OCI-LY7 (cell line): ENCODE measurements around the gene LDAH. TPM values are rescaled to one million over a fixed set of nuclear protein-coding genes. Genes with fewer than 3 reads are reported as not detected.

Experiments
- BruUV-seq: library from RNA; stranded (reverse); fragments of 400-500 nt; replicated peaks from 2 replicates; lab custom pipeline; 2021; lab: Mats Ljungman, UMichigan
- CTCF ChIA-PET: fragments of 300-600 bp; sonication (Branson Sonifier 250); formaldehyde crosslinking; loops from one replicate; lab custom pipeline; 2022; ENCODE audit warnings: antibody characterized with exemption; ENCODE audit not compliant: unreplicated experiment; lab: Charles Lee
- POLR2A ChIA-PET: fragments of 300-600 bp; sonication (Branson Sonifier 250); formaldehyde crosslinking; loops from one replicate; lab custom pipeline; 2022; ENCODE audit warnings: antibody characterized with exemption; lab: Charles Lee
- DNase-seq: peaks from one replicate; pipeline ENCODE4 v3.0.0-alpha.2; 2015; ENCODE audit warnings: low spot score
- H2AFZ ChIP-seq: fragments of 200-600 bp; sonication (generic), shearing (Covaris generic); 2 replicates; pipeline ENCODE4 v1.6.1; 2014; ENCODE audit warnings: mild to moderate bottlenecking, antibody characterized with exemption, low read length, moderate library complexity
- H3K27ac ChIP-seq: fragments of 200-600 bp; sonication (generic); 2 replicates; pipeline ENCODE4 v1.5.1; 2014; ENCODE audit warnings: mixed run types, low read depth, mild to moderate bottlenecking, moderate library complexity, low read length, inconsistent platforms; ENCODE audit not compliant: poor library complexity, severe bottlenecking
- H3K36me3 ChIP-seq: fragments of 200-600 bp; sonication (generic); 2 replicates; pipeline ENCODE4 v1.6.1; 2014; ENCODE audit warnings: mild to moderate bottlenecking, antibody characterized with exemption, low read length, moderate library complexity, mixed read lengths; ENCODE audit not compliant: insufficient read depth
- H3K4me1 ChIP-seq: fragments of 200-600 bp; sonication (generic); 2 replicates; pipeline ENCODE4 v1.5.1; 2014; ENCODE audit warnings: mild to moderate bottlenecking, low read length; ENCODE audit not compliant: insufficient read depth, poor library complexity, severe bottlenecking
- H3K4me2 ChIP-seq: fragments of 200-600 bp; sonication (generic); 2 replicates; pipeline ENCODE4 v1.6.1; 2014; ENCODE audit warnings: mild to moderate bottlenecking, low read length
- H3K4me3 ChIP-seq: fragments of 200-600 bp; sonication (generic); 2 replicates; pipeline ENCODE4 v1.5.1; 2014; ENCODE audit warnings: mild to moderate bottlenecking, low read depth, low read length; ENCODE audit not compliant: poor library complexity, severe bottlenecking
- H3K79me2 ChIP-seq: fragments of 200-600 bp; sonication (generic); 2 replicates; pipeline ENCODE4 v1.6.1; 2016; ENCODE audit warnings: low read depth, mild to moderate bottlenecking, low read length, moderate library complexity, mixed read lengths; ENCODE audit not compliant: insufficient read depth
- H3K9me2 ChIP-seq: fragments of 200-600 bp; sonication (generic); 2 replicates; pipeline ENCODE4 v1.6.1; 2016; ENCODE audit warnings: mild to moderate bottlenecking, low read length, mixed read lengths; ENCODE audit not compliant: insufficient read depth
- H3K9me3 ChIP-seq: fragments of 200-600 bp; sonication (generic); 2 replicates; pipeline ENCODE4 v1.6.1; 2014; ENCODE audit warnings: mild to moderate bottlenecking, mixed run types, low read length, mixed read lengths
- H4K20me1 ChIP-seq: fragments of 200-600 bp; sonication (generic); 2 replicates; pipeline ENCODE4 v1.6.1; 2014; ENCODE audit warnings: mild to moderate bottlenecking, antibody characterized with exemption, low read length, moderate library complexity, mixed read lengths; ENCODE audit not compliant: insufficient read depth
- CTCF ChIP-seq: fragments of 200-600 bp; sonication (generic); conservative IDR thresholded peaks from 2 replicates; pipeline ENCODE4 v1.5.1; 2014; ENCODE audit warnings: mild to moderate bottlenecking, antibody characterized with exemption, low read length, moderate library complexity, mixed read lengths
- EZH2phosphoT487 ChIP-seq: fragments of 200-600 bp; sonication (generic); IDR thresholded peaks from 2 replicates; pipeline ENCODE4 v1.6.1; 2018; ENCODE audit warnings: low read depth, borderline replicate concordance, mild to moderate bottlenecking, mixed run types, antibody characterized with exemption, low read length, moderate library complexity, mixed read lengths
- intact Hi-C: fragments of 100-400 bp; cut with micrococcal nuclease; formaldehyde crosslinking; loops from one replicate; pipeline ENCODE4 v1.10.0; 2022; ENCODE audit not compliant: unreplicated experiment
- total RNA-seq, 2 experiments: library from RNA; depleted of rRNA in 1 of 2; stranded (reverse); fragments of >200 nt in 1 of 2; shearing (Covaris generic) in 1 of 2; gene quantifications; 2 replicates each; pipeline ENCODE4 v1.2.3, GENCODE V29; 2014 to 2022

The LDAH gene
- total RNA-seq, 2 experiments from 2014 or later = 21.7 to 38.1 TPM

- no peaks in the 10 kb centered on the region for H3K9me3 ChIP-seq
- TF ChIP-seq CTCF (no peak), EZH2phosphoT487 (no peak)
- no peaks in the 10 kb centered on the region for H3K36me3 ChIP-seq
- peaks cover 15% of the 10 kb centered on the region for H3K4me1 ChIP-seq
- POLR2A ChIA-PET = interaction anchor here (0.9 to 3.6 kb wide), 4 partner anchors 26 to 303 kb away, joined by 3 to 24 read pairs (median 5); no protein-coding TSS in a partner anchor
- H3K27ac ChIP-seq = no peak overlapping the region
- peak overlapping the region; percentile 90; the same call in 1 of the 2 replicates for H2AFZ ChIP-seq
- H3K4me2 ChIP-seq = peak overlapping the region; percentile 84
- H3K79me2 ChIP-seq = no peaks in the 10 kb centered on the region
- BruUV-seq = no TSS peak
- H4K20me1 ChIP-seq = no peaks in the 10 kb centered on the region
- H3K9me2 ChIP-seq = no peaks in the 10 kb centered on the region
- intact Hi-C loops = no loop called here
- H3K4me3 ChIP-seq = peak overlapping the region; percentile 77
- CTCF ChIA-PET = interaction anchor here (1.0 kb wide), 1 partner anchor 16 kb away, joined by 3 read pairs; no protein-coding TSS in a partner anchor
- no peak for DNase-seq
These were observed 172.9 kb downstream of the LDAH start for GRCh38 chr2:20649976-20650375.

- ChIA-PET CTCF (no interaction called here), POLR2A (interaction anchor here (1.5 to 3.6 kb wide), 2 partner anchors 27 to 303 kb away, joined by 3 to 24 read pairs; no protein-coding TSS in a partner anchor)
- no peak overlapping the region for H2AFZ ChIP-seq
- H3K4me2 ChIP-seq = peak overlapping the region; percentile 84
- no peaks in the 10 kb centered on the region for H3K79me2 ChIP-seq
- H3K4me3 ChIP-seq = peak overlapping the region; percentile 77
- no peak overlapping the region for H3K27ac ChIP-seq
- no peaks in the 10 kb centered on the region for H4K20me1 ChIP-seq
- no peaks in the 10 kb centered on the region for H3K9me2 ChIP-seq
- H3K4me1 ChIP-seq = peaks cover 15% of the 10 kb centered on the region
- no peak for DNase-seq
- H3K9me3 ChIP-seq = no peaks in the 10 kb centered on the region
- TF ChIP-seq CTCF (no peak), EZH2phosphoT487 (no peak)
- intact Hi-C loops = no loop called here
- H3K36me3 ChIP-seq = no peaks in the 10 kb centered on the region
- no TSS peak for BruUV-seq
These were observed 173.3 kb downstream of the LDAH start for GRCh38 chr2:20649576-20649975.

- Histone ChIP-seq H3K4me2 (no peak overlapping the region), H3K4me1 (peaks cover 15% of the 10 kb centered on the region), H3K36me3 (no peaks in the 10 kb centered on the region), H3K9me3 (no peaks in the 10 kb centered on the region), H3K27ac (no peak overlapping the region), H4K20me1 (no peaks in the 10 kb centered on the region), H3K79me2 (no peaks in the 10 kb centered on the region), H3K4me3 (no peak overlapping the region), H2AFZ (no peak overlapping the region), H3K9me2 (no peaks in the 10 kb centered on the region)
- ChIA-PET POLR2A (interaction anchor here (0.6 kb wide), 1 partner anchor 236 kb away, joined by 3 read pairs; no protein-coding TSS in a partner anchor), CTCF (interaction anchor here (0.6 kb wide), 1 partner anchor 124 kb away, joined by 3 read pairs; no protein-coding TSS in a partner anchor)
- no peak for TF ChIP-seq EZH2phosphoT487
- no peak for TF ChIP-seq CTCF
- no TSS peak for BruUV-seq
- intact Hi-C loops = no loop called here
- no peak for DNase-seq
These were observed 174.1 kb downstream of the LDAH start for GRCh38 chr2:20648831-20649230.
